Peyer's patch (tissue), 4 donors: ENCODE data around the gene C2orf92.

Source experiments
- POLR2A ChIP-seq, 2 donors: fragments of 450-650 bp; IDR thresholded peaks; one replicate each; pipeline ENCODE4 v1.5.1; 2017; ENCODE audit warnings: antibody characterized with exemption in 2 of 2, mild to moderate bottlenecking in 2 of 2, moderate library complexity in 2 of 2
- TF ChIP-seq, protein P1 (sequence below), 6 experiments: fragments of 450-650 bp in 4 of 6; fragments of 200-600 bp in 2 of 6; sonication (generic) in 1 of 6; IDR thresholded peaks; one replicate each; pipeline ENCODE4 v1.5.1; 2017 to 2019; ENCODE audit warnings: antibody characterized with exemption in 6 of 6, mild to moderate bottlenecking in 3 of 6, moderate library complexity in 1 of 6

DNA sequence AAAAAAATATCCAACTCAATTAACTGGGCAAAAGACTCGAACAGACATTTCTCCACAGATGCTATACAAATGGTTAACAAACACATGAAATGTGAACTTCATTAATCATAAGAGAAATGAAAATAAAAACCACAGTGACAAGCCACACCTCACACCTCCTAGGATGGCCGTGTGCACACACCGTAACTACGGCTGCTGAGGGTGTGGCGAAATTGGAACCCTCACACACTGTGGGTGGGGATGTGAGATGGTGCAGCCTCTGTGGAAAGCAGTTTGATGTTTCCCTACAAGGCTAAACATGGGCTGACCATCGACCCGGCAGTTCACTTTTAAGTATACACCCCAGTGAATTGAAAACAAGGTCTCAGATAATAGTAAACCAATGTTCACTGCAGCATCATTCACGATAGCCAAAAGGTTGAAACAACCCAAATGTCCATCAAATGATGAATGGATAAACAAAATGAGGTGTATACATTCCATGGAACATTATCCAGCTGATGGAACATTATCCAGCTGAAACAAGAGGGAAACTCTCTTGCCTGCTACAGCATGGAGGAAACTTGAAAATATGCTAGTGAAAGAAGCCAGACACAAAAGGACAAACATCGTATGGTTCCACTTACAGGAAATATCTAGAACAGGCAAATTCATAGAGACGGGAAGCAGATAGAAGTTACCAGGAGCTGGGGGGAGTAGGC, 76.1 kb downstream of the C2orf92 start:
- TF ChIP-seq, protein P1, sequence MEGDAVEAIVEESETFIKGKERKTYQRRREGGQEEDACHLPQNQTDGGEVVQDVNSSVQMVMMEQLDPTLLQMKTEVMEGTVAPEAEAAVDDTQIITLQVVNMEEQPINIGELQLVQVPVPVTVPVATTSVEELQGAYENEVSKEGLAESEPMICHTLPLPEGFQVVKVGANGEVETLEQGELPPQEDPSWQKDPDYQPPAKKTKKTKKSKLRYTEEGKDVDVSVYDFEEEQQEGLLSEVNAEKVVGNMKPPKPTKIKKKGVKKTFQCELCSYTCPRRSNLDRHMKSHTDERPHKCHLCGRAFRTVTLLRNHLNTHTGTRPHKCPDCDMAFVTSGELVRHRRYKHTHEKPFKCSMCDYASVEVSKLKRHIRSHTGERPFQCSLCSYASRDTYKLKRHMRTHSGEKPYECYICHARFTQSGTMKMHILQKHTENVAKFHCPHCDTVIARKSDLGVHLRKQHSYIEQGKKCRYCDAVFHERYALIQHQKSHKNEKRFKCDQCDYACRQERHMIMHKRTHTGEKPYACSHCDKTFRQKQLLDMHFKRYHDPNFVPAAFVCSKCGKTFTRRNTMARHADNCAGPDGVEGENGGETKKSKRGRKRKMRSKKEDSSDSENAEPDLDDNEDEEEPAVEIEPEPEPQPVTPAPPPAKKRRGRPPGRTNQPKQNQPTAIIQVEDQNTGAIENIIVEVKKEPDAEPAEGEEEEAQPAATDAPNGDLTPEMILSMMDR (IDR thresholded peaks at IDR 0.05), result no peak
- TF ChIP-seq POLR2A (IDR thresholded peaks at IDR 0.05), result no peak
